Ascending aorta (tissue), 2 donors: ENCODE data around the gene LPO. TPM values are rescaled to one million over a fixed set of nuclear protein-coding genes. Genes with fewer than 3 reads are reported as not detected.

Source experiments
- DNase-seq, 2 donors: peaks; one replicate each; pipeline ENCODE4 v3.0.0-alpha.2; 2019; ENCODE audit warnings: low spot score in 2 of 2
- H3K27ac ChIP-seq, 2 donors: fragments of 200-600 bp; sonication (generic); one replicate each; pipeline ENCODE4 v1.5.1; 2016 to 2017; ENCODE audit warnings: mild to moderate bottlenecking in 1 of 2
- H3K27me3 ChIP-seq: fragments of 200-600 bp; sonication (generic); one replicate; pipeline ENCODE4 v1.5.1; 2017
- H3K36me3 ChIP-seq, 2 donors: fragments of 200-600 bp; sonication (generic); one replicate each; pipeline ENCODE4 v1.5.1; 2016
- H3K4me1 ChIP-seq, 2 donors: fragments of 200-600 bp; sonication (generic); one replicate each; pipeline ENCODE4 v1.5.1; 2016 to 2017; ENCODE audit warnings: mild to moderate bottlenecking in 1 of 2
- H3K4me3 ChIP-seq, 2 donors: fragments of 200-600 bp; sonication (generic); one replicate each; pipeline ENCODE4 v1.5.1; 2016 to 2017; ENCODE audit warnings: mild to moderate bottlenecking in 1 of 2
- H3K9me3 ChIP-seq, 2 donors: fragments of 200-600 bp; sonication (generic); one replicate each; pipeline ENCODE4 v1.5.1; 2016
- CTCF ChIP-seq, 3 experiments: fragments of 200-600 bp in 2 of 3; fragments of 450-650 bp in 1 of 3; sonication (generic) in 2 of 3; IDR thresholded peaks; one replicate each; pipeline ENCODE4 v1.5.1; 2016 to 2019; ENCODE audit warnings: antibody characterized with exemption in 3 of 3, mild to moderate bottlenecking in 1 of 3, moderate library complexity in 1 of 3
- intact Hi-C: fragments of 100-400 bp; cut with DNase I; formaldehyde crosslinking; loops from one replicate; pipeline ENCODE4 v1.15.1; 2023
- total RNA-seq: library from RNA; depleted of rRNA; stranded (reverse); fragments of >200 nt; gene quantifications from one replicate; pipeline ENCODE4 v1.1.0, GENCODE V29; 2016

The LPO gene
- total RNA-seq, 1 donor from 2014 or later = not detected

DNA sequence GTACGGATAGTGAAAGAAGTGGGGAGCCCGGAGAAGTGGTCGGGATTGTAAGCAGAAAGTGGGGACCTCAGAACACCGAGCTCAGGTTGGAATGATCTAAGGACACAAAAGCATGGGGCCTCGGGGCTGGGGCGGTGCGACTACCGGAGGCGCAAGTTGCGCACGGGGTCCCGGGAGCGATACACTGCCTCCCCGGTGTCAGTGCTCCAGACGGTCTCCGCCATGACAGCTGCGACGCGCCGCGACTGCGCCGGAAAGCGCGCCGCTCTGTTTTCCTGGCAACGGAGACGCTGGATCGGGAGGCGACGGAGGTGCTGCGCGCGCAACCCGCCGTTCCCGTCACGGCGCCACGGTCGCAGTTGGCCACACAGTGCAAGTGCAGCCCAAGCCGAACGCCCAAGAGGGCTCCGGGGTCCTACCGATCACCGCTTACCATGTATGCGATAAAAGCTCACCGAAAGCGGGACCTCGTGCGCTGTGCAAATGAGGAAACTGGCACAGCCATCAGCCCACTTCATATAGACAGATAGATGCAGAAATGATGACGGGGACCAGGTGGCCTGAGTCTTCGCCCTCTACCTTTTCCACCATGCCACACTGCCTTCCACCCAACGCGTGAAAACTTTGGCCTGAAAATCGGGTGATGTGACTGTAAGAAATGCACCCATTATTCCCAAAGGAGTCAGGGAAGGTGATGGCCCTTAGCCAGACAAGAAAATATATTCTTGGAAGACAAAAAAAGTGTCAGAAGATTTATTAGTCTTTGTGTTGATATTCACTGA, 19.2 kb upstream of the LPO start, which contains the start of gene MKS1:
Gene MKS1 (minus strand): TSS at position 249 of the 782 bp plus-strand sequence. CDS start 25 bp downstream, at position 224.
- DNase-seq = peak; percentile 70 to 97
- Histone ChIP-seq H3K4me1 (no peaks in the 10 kb centered on the region), H3K4me3 (peak within 1 kb of the TSS; percentile 58 to 65), H3K9me3 (no peaks in the 10 kb centered on the region), H3K27ac (peak within 1 kb of the TSS; percentile 56 to 67), H3K36me3 (peaks cover 0 to 9% of the 10 kb centered on the region in 2 donors), H3K27me3 (no peaks in the 10 kb centered on the region)
- peak; percentile 56 to 79 (median 75) for TF ChIP-seq CTCF (IDR thresholded peaks at IDR 0.05)
- intact Hi-C loops = loop anchor here (1.0 to 5.0 kb wide), 5 partner anchors 134 to 412 kb away; partner anchors contain the start of genes MRPS23, SRSF1 and SUPT4H1

DNA sequence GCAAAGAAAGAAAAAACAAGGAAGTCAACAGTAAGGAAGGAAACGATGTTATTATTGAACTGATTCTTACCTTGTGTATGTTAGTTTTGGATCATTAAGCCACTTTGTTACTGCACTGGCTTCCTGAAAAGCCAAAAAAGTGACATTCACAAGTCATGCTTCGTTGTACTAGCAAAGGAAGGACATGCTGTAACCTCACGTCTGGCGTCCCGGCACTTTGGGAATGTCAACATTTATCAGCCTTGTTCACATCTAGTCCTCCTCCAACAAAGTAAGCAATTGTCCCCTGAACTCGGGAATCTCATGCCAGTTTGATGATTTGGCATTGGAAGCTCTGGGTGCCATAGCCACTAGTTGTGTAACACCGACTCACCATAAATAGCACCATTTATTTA, 18.6 kb upstream of the LPO start:
- peak overlapping the region; percentile 56 to 67 for H3K27ac ChIP-seq

DNA sequence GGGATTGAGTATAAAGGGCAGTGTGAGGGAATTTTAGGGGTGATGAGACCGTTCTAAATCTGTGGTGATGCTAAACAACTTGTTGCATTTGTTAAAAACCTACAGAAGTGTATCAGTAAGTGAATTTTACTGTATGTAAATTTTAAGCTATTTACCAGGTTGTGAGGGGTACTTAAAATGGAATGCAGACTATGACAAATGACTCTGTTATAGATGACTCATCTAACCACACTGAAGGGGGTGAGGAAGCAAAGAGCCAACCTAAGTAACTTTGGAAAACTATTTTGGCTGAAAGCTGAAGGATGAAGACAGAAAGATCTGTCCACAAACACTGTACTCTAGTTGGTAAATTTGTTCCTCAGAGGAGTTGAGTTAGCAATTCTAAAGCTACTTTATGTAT, 14.1 kb upstream of the LPO start:
- H3K27ac ChIP-seq = no peak overlapping the region
- no peaks in the 10 kb centered on the region for H3K4me1 ChIP-seq
- DNase-seq = no peak
- no peak for TF ChIP-seq CTCF (IDR thresholded peaks at IDR 0.05)
- H3K4me3 ChIP-seq = no peak overlapping the region
- no peaks in the 10 kb centered on the region for H3K27me3 ChIP-seq
- intact Hi-C loops = no loop called here
- no peaks in the 10 kb centered on the region for H3K9me3 ChIP-seq
- H3K36me3 ChIP-seq = no peaks in the 10 kb centered on the region

More for the DNA sequence above, 18.6 kb upstream of the LPO start:
- H3K4me3 ChIP-seq = peak overlapping the region; percentile 58 to 65
- intact Hi-C loops = loop anchor here (1.0 to 5.0 kb wide), 5 partner anchors 133 to 411 kb away; partner anchors contain the start of genes MRPS23, SRSF1 and SUPT4H1
- no peak for DNase-seq
- no peaks in the 10 kb centered on the region for H3K4me1 ChIP-seq
- H3K27me3 ChIP-seq = no peaks in the 10 kb centered on the region
- no peak for TF ChIP-seq CTCF (IDR thresholded peaks at IDR 0.05)
- peaks cover 0 to 8% of the 10 kb centered on the region in 2 donors for H3K36me3 ChIP-seq
- H3K9me3 ChIP-seq = no peaks in the 10 kb centered on the region

DNA sequence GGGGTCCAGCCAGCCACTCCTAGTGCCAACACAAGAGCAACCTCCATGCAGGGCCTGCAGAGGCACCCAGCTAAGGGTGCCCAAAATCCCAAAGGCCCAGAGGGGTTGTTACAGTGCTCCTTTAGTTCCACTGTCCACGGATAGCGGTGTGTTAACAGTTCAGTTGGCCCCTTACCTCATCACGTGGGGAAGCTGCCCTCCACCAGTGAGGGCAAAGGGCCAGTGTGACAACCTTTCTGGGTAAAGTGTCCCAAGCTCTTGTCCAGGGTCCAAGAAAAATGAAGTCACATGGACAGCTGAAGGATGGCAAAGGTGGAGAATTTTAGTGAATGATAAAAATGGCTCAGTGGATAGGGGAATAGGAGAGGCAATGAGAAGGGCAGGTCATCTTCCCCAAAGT, 10.7 kb upstream of the LPO start:
- Histone ChIP-seq H3K4me1 (no peaks in the 10 kb centered on the region), H3K9me3 (no peaks in the 10 kb centered on the region), H3K27me3 (no peaks in the 10 kb centered on the region), H3K4me3 (no peak overlapping the region), H3K27ac (no peak overlapping the region), H3K36me3 (no peaks in the 10 kb centered on the region)
- no peak for TF ChIP-seq CTCF (IDR thresholded peaks at IDR 0.05)
- intact Hi-C loops = no loop called here
- DNase-seq = no peak

- Histone ChIP-seq H3K27me3 (no peaks in the 10 kb centered on the region), H3K4me3 (no peak overlapping the region)
Measured at GRCh38 chr17:58228679-58229078, 9.7 kb upstream of the LPO start.

More at GRCh38 chr17:58228679-58229078, 9.7 kb upstream of the LPO start:
- Histone ChIP-seq H3K9me3 (no peaks in the 10 kb centered on the region), H3K27ac (no peak overlapping the region), H3K36me3 (no peaks in the 10 kb centered on the region), H3K4me1 (no peaks in the 10 kb centered on the region)
- intact Hi-C loops = no loop called here
- no peak for TF ChIP-seq CTCF (IDR thresholded peaks at IDR 0.05)
- no peak for DNase-seq
